Subcutaneous adipose tissue (tissue), 4 donors: ENCODE data around the gene EEIG1. TPM values are rescaled to one million over a fixed set of nuclear protein-coding genes. Genes with fewer than 3 reads are reported as not detected.

Source experiments
- total RNA-seq, 4 donors: library from RNA; depleted of rRNA; stranded (reverse); fragments of >200 nt; gene quantifications; one replicate each; pipeline ENCODE4 v1.1.0, GENCODE V29; 2016
- TF ChIP-seq, protein P1 (sequence below): fragments of 450-650 bp; IDR thresholded peaks from one replicate; pipeline ENCODE4 v1.5.1; 2016; ENCODE audit warnings: low read depth, mild to moderate bottlenecking, control low read depth, antibody characterized with exemption, moderate library complexity

The EEIG1 gene
- total RNA-seq, 4 donors from 2014 or later: 4.8 to 21.2 (median 8.1) TPM

DNA sequence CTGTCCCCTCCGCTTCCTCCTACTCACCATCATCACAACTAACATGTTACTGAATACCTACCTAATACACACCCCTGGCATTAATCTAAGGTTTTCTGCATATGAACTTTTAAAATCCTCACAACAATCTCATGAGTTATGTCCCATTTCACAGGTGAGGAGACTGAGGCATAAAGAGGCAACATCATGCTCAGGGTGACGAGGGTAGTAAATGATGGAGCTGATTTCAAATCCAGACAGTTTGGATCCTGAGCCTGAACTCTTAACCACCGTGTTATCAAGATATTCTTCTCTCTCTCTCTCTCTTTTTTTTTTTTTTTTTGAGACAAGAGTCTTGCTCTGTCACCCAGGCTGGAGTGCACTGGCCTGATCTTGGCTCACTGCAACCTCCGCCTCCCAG lies 12.9 kb upstream of the EEIG1 start:
- TF ChIP-seq, protein P1, sequence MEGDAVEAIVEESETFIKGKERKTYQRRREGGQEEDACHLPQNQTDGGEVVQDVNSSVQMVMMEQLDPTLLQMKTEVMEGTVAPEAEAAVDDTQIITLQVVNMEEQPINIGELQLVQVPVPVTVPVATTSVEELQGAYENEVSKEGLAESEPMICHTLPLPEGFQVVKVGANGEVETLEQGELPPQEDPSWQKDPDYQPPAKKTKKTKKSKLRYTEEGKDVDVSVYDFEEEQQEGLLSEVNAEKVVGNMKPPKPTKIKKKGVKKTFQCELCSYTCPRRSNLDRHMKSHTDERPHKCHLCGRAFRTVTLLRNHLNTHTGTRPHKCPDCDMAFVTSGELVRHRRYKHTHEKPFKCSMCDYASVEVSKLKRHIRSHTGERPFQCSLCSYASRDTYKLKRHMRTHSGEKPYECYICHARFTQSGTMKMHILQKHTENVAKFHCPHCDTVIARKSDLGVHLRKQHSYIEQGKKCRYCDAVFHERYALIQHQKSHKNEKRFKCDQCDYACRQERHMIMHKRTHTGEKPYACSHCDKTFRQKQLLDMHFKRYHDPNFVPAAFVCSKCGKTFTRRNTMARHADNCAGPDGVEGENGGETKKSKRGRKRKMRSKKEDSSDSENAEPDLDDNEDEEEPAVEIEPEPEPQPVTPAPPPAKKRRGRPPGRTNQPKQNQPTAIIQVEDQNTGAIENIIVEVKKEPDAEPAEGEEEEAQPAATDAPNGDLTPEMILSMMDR: no peak

DNA sequence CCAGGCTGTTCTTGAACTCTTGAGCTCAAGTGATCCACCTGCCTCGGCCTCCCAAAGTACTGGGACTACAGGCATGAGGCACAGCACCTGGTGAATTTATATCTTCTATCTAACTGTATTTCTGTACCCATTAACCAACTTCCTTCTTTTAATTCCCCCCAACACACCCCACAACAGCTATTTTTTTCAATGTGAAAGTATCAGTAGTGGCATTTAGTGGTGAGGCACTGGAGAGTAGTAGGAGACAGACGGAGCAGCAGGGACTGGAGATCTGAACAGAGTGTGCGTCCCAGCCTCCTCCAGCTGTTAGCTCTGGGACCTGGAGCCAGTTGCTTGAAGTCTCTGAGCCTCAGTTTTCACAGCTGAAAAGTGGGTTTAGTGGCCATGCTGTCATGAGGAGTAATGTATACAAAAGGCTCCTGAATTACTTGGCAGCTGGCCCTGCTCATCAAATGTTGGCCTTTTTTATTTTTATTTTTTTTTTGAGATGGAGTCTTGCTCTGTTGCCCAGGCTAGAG lies 11.0 kb upstream of the EEIG1 start:
- TF ChIP-seq, protein P1: no peak

DNA sequence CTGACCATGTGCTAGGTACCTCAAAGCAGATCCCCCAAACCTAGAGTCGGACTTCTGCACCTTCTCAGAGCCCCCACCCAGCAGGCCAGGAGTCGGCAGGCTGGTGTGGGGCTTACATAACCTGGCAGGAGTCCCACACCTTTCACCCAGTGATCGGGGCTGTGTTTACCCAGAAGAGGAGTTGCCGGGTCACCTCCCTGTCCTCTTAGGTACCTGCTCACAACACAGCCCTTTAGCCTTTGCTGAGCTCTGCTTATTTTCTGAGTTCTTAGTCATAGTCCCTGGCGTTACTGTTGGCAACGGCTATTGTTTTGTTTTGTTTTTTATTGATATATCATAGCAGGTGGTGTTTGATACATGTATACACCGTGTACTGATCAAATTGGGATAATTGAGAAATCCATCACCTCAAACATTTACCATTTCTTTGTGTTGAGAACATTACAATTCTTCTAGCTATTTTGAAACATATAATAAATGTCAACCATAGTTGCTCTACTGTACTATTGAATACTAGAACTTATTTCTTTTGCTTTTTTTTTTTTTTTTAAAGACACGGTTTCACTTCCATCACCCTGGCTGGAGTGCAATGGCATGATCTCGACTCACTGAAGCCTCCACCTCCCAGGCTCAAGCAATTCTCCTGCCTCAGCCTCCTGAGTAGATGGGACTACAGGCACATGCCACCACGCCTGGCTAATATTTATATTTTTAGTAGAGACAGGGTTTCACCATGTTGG lies 10.4 kb upstream of the EEIG1 start:
- TF ChIP-seq, protein P1: no peak

DNA sequence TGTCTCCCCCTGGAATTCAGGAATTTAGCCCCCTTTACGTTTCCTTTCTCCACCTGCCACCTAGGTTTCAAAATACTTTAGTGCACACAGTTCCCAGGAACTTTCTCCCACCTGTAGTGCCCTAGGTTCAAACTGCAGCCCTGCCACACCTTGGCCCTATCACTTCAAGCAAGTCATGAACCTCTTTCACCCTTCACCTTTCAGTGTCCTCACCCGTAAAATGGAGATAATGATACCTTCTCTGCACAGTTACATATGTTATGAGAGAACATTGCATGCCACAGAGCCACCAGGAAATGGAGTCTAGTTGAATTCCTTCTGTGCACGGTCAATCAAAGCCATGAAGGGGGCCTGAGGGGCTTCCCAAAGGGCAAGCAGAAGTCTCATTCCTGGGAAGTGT lies 9.8 kb upstream of the EEIG1 start:
- TF ChIP-seq, protein P1: no peak

DNA sequence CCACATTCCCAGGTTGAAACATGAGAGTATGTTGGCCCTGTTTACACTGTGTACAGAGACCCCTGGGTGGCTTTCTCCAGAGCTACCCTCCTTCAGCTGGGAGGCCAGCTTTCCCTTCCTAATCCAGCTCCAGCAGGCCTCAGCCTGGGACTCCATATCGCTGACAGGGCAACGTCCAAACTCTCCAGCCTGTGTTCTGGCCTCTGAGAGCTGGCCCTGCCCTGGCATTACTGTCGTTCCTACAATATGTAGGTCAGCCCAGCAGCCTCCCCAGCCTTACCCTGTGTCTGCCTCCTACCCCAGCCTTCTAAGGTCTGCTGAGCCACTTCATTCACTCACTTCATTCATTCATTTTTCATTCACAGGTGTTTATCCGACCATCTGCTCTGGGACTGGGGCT lies 8.3 kb upstream of the EEIG1 start:
- TF ChIP-seq, protein P1: no peak

DNA sequence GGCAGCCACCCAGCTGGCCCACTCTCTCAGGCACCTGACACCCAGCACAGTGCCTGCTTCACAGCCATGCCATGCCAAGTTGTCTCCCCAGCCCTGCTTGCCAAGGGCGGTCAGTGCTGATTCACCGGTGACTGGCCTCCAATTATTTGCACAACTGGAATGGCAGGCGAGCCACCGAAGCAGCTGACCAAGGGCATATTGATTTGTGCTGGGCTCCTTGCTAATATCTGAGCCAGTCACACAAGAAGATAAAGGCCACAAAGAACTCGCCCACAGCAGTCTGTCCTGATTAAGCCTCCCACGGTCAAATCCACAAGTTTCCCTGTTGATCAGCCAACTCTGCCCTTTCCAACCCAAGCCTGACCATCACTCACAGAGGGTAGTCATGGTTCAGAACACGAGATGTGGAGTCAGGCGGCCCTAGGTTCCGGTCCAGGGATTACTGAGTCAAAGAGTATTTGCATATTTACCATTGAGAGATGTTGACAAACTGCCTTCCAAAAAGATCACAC lies 6.4 kb upstream of the EEIG1 start:
- TF ChIP-seq, protein P1: no peak

DNA sequence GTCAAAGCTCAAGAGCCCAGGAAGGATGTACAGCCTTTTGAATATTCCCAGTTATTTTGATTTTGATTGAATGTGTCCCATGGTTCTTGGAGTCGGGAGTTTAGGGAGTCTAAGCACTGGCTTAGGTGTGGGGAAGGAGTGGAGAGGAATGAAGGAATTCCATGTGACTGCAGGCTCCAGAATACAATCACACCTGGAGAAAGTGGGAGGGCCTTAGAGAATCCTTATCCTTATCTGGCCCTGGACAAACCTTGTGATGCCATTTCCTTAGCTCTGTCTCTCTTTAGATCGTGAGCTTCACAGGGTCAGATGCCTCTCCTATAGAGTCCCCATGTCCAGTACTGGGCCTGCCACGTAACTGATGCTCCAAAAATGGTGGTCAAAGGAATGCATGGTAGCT lies 4.2 kb upstream of the EEIG1 start:
- TF ChIP-seq, protein P1: no peak
